Skin of body (tissue), 2 donors: ENCODE measurements around the gene FFAR1. TPM values are rescaled to one million over a fixed set of nuclear protein-coding genes. Genes with fewer than 3 reads are reported as not detected.

Experiments used
- DNase-seq: peaks from one replicate; lab custom pipeline; 2025; lab: John Stamatoyannopoulos, UW
- total RNA-seq: library from RNA; depleted of rRNA; stranded (reverse); fragments of >200 nt; gene quantifications from one replicate; pipeline ENCODE4 v1.2.3, GENCODE V29; 2014

Gene FFAR1
- total RNA-seq, 1 donor from 2014 or later, result not detected

GRCh38 chr19:35314858-35315470 is 32.7 kb upstream of the FFAR1 start:
- DNase-seq, result no peak

- no peak for DNase-seq
Measured at GRCh38 chr19:35315883-35316282, 31.8 kb upstream of the FFAR1 start.

- DNase-seq, result no peak
Measured at GRCh38 chr19:35316560-35316959, 31.1 kb upstream of the FFAR1 start.

- DNase-seq, result no peak
Measured at GRCh38 chr19:35317464-35318043, 30.1 kb upstream of the FFAR1 start.

GRCh38 chr19:35318679-35319448 is 28.8 kb upstream of the FFAR1 start:
- DNase-seq, result no peak

GRCh38 chr19:35320065-35320713 is 27.5 kb upstream of the FFAR1 start:
- DNase-seq, result no peak

- DNase-seq, result no peak
Measured at GRCh38 chr19:35321291-35321690, 26.4 kb upstream of the FFAR1 start.

GRCh38 chr19:35322014-35322413 is 25.7 kb upstream of the FFAR1 start:
- DNase-seq, result no peak

- DNase-seq, result no peak
Measured at GRCh38 chr19:35327642-35328041, 20.1 kb upstream of the FFAR1 start.

- DNase-seq, result no peak
Measured at GRCh38 chr19:35328851-35329285, 18.8 kb upstream of the FFAR1 start, which contains the start of gene CD22. Gene CD22, plus strand, starts transcription at chr19:35329187. Its CDS starts 2,854 bp downstream, at chr19:35332041.

- no peak for DNase-seq
Measured at GRCh38 chr19:35329323-35329722, 18.4 kb upstream of the FFAR1 start.

- no peak for DNase-seq
Measured at GRCh38 chr19:35330475-35330874, 17.2 kb upstream of the FFAR1 start.

GRCh38 chr19:35331551-35332214 is 16.0 kb upstream of the FFAR1 start:
- no peak for DNase-seq

GRCh38 chr19:35332817-35333216 is 14.9 kb upstream of the FFAR1 start:
- DNase-seq, result no peak

GRCh38 chr19:35334144-35334753 is 13.5 kb upstream of the FFAR1 start:
- no peak for DNase-seq

- DNase-seq, result no peak
Measured at GRCh38 chr19:35336166-35336955, 11.3 kb upstream of the FFAR1 start.

- DNase-seq, result no peak
Measured at GRCh38 chr19:35337097-35337983, 10.4 kb upstream of the FFAR1 start.

- no peak for DNase-seq
Measured at GRCh38 chr19:35337984-35338296, 9.8 kb upstream of the FFAR1 start.

GRCh38 chr19:35340431-35340830 is 7.3 kb upstream of the FFAR1 start:
- DNase-seq, result no peak
